ENCODE results near the gene ATP9B.

Gene ATP9B

GRCh38 chr18:79118797-79119196 lies 49.6 kb downstream of the ATP9B start:
- no peak for ATAC-seq (ENCODE audit: low read depth)
- no peak for TF ChIP-seq CTCF (IDR thresholded peaks at IDR 0.05; ENCODE audit: poor library complexity, severe bottlenecking)
- no peak for DNase-seq (ENCODE audit: low spot score)
- Histone ChIP-seq H3K27me3 (ENCODE audit: insufficient read depth, poor library complexity, severe bottlenecking) (no peaks in the 10 kb centered on the region), H3K27ac (ENCODE audit: poor library complexity, severe bottlenecking) (no peak overlapping the region), H3K4me3 (ENCODE audit: severe bottlenecking) (no peak overlapping the region), H3K9me3 (ENCODE audit: severe bottlenecking) (no peaks in the 10 kb centered on the region), H3K36me3 (ENCODE audit: low read depth) (peaks cover 9% of the 10 kb centered on the region), H3K4me1 (ENCODE audit: insufficient read depth, poor library complexity, severe bottlenecking) (no peaks in the 10 kb centered on the region)

GRCh38 chr18:79121746-79122474 lies 52.7 kb downstream of the ATP9B start:
- Histone ChIP-seq H3K36me3 (ENCODE audit: low read depth) (peaks cover 12% of the 10 kb centered on the region; the same call in 1 of the 2 replicates), H3K27me3 (ENCODE audit: insufficient read depth, poor library complexity, severe bottlenecking) (no peaks in the 10 kb centered on the region), H3K9me3 (ENCODE audit: severe bottlenecking) (no peaks in the 10 kb centered on the region), H3K27ac (ENCODE audit: poor library complexity, severe bottlenecking) (no peak overlapping the region), H3K4me3 (ENCODE audit: severe bottlenecking) (no peak overlapping the region), H3K4me1 (ENCODE audit: insufficient read depth, poor library complexity, severe bottlenecking) (no peaks in the 10 kb centered on the region)
- no peak for ATAC-seq (ENCODE audit: low read depth)
- DNase-seq (ENCODE audit: low spot score), result no peak
- TF ChIP-seq CTCF (IDR thresholded peaks at IDR 0.05; ENCODE audit: poor library complexity, severe bottlenecking), result no peak

GRCh38 chr18:79123948-79124347 lies 54.8 kb downstream of the ATP9B start:
- ATAC-seq (ENCODE audit: low read depth) (no peak), DNase-seq (ENCODE audit: low spot score) (no peak)
- no peaks in the 10 kb centered on the region for H3K27me3 ChIP-seq (ENCODE audit: insufficient read depth, poor library complexity, severe bottlenecking)
- H3K36me3 ChIP-seq (ENCODE audit: low read depth), result peaks cover 9% of the 10 kb centered on the region; the same call in 1 of the 2 replicates
- no peaks in the 10 kb centered on the region for H3K9me3 ChIP-seq (ENCODE audit: severe bottlenecking)
- no peak for TF ChIP-seq CTCF (IDR thresholded peaks at IDR 0.05; ENCODE audit: poor library complexity, severe bottlenecking)
- no peaks in the 10 kb centered on the region for H3K4me1 ChIP-seq (ENCODE audit: insufficient read depth, poor library complexity, severe bottlenecking)
- H3K27ac ChIP-seq (ENCODE audit: poor library complexity, severe bottlenecking), result no peak overlapping the region
- H3K4me3 ChIP-seq (ENCODE audit: severe bottlenecking), result no peak overlapping the region

GRCh38 chr18:79129120-79129519 lies 59.9 kb downstream of the ATP9B start:
- Histone ChIP-seq H3K9me3 (ENCODE audit: severe bottlenecking) (no peaks in the 10 kb centered on the region), H3K36me3 (ENCODE audit: low read depth) (peaks cover 9% of the 10 kb centered on the region; the same call in 1 of the 2 replicates), H3K27ac (ENCODE audit: poor library complexity, severe bottlenecking) (no peak overlapping the region), H3K4me3 (ENCODE audit: severe bottlenecking) (no peak overlapping the region), H3K27me3 (ENCODE audit: insufficient read depth, poor library complexity, severe bottlenecking) (no peaks in the 10 kb centered on the region), H3K4me1 (ENCODE audit: insufficient read depth, poor library complexity, severe bottlenecking) (no peaks in the 10 kb centered on the region)
- no peak for TF ChIP-seq CTCF (IDR thresholded peaks at IDR 0.05; ENCODE audit: poor library complexity, severe bottlenecking)
- DNase-seq (ENCODE audit: low spot score), result no peak
- no peak for ATAC-seq (ENCODE audit: low read depth)

GRCh38 chr18:79133724-79134123 lies 64.5 kb downstream of the ATP9B start:
- Histone ChIP-seq H3K36me3 (ENCODE audit: low read depth) (no peaks in the 10 kb centered on the region), H3K27me3 (ENCODE audit: insufficient read depth, poor library complexity, severe bottlenecking) (no peaks in the 10 kb centered on the region), H3K27ac (ENCODE audit: poor library complexity, severe bottlenecking) (no peak overlapping the region), H3K4me1 (ENCODE audit: insufficient read depth, poor library complexity, severe bottlenecking) (no peaks in the 10 kb centered on the region), H3K4me3 (ENCODE audit: severe bottlenecking) (no peak overlapping the region), H3K9me3 (ENCODE audit: severe bottlenecking) (no peaks in the 10 kb centered on the region)
- DNase-seq (ENCODE audit: low spot score) (no peak), ATAC-seq (ENCODE audit: low read depth) (no peak)
- TF ChIP-seq CTCF (IDR thresholded peaks at IDR 0.05; ENCODE audit: poor library complexity, severe bottlenecking), result no peak
